SIG-M5 treated with dmso at 0.1 percent for 504 hours (cell line): ENCODE measurements around the gene ASPA.

Experiments used
- DNase-seq: peaks from one replicate; lab custom pipeline; 2025; ENCODE audit not compliant: unreplicated experiment; lab: John Stamatoyannopoulos, UW

Gene ASPA

GRCh38 chr17:3532859-3533142 lies 57.0 kb downstream of the ASPA start:
- no peak for DNase-seq

DNA sequence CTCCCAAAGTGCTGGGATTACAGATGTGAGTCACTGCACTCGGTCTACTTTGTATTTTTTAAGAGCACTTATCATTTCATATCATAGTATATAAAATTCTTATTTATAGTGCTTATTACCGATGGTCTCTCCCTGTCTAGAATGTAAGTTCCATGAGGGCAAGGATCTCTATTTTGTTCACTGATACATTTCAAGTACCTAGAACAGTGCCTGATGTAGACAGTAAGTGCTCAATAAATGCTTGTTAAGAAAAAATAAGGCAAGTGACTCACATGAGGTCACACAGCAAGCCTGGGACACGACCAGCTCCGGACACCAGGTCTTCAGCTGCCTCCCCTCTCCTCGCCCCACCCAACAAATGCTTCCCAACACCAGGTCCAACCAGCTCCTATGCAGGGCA lies 58.0 kb downstream of the ASPA start:
- DNase-seq, result no peak

DNA sequence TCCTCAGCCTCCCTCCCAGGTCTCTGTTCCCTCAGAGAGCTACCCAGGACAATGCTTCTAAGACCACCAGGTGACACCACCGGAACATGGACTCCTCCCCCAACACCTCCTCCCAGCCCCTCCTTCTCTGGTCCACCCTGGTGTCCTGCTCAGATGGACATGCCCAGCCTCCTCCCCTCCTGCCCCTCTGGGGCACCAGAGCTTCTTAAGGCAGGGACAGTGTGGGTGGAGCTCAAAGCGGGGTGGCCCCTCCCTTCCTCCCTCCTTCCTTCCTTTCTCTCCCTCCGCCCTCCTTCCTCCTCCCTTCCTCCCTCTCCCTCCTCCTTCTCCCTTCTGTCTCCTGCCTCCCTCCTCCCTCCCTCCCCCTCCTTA lies 59.1 kb downstream of the ASPA start:
- no peak for DNase-seq

DNA sequence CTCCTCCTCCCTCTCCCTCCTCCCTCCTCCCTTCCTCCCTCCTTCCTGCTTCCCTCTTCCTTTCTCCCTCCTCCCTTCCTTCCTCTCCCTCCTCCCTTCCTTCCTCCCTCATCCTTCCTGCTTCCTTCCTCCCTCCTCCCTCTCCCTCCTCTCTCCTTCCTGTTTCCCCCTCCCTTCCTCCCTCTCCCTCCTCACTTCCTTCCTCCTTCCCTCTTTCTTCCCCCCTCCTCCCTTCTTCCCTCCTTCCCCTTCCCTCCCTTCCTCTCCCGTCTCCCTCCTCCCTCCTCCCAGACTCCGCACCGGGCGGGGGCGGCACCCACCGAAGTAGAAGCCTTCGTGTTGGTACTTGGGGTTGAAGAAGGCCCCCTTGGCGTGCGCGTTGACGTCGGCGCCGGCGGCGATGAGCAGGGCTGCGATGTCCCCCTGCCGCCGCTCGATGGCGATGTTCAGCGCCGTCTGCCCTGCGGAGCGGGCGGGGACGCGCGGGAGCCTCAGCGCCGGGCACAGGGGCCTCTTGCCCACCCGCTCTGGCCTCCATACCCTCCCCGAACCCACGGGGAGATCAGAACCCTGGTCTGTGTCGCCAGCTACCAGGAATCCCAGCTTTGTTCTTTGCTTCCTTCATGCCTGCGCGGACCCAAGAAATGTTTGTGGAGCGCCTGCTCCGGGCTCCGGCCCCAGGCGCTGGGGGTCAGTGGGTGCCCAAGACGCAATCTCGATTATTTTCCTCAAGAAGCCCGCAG lies 59.6 kb downstream of the ASPA start:
- no peak for DNase-seq

GRCh38 chr17:3536716-3537115 lies 60.9 kb downstream of the ASPA start:
- DNase-seq, result no peak

GRCh38 chr17:3539881-3540540 lies 64.2 kb downstream of the ASPA start:
- DNase-seq, result no peak

- DNase-seq, result no peak
Observed at GRCh38 chr17:3542410-3543088, 66.8 kb downstream of the ASPA start.

- no peak for DNase-seq
Observed at GRCh38 chr17:3543453-3543852, 67.7 kb downstream of the ASPA start.

GRCh38 chr17:3544365-3544764 lies 68.6 kb downstream of the ASPA start:
- DNase-seq, result no peak

GRCh38 chr17:3545151-3545550 lies 69.4 kb downstream of the ASPA start:
- no peak for DNase-seq

DNA sequence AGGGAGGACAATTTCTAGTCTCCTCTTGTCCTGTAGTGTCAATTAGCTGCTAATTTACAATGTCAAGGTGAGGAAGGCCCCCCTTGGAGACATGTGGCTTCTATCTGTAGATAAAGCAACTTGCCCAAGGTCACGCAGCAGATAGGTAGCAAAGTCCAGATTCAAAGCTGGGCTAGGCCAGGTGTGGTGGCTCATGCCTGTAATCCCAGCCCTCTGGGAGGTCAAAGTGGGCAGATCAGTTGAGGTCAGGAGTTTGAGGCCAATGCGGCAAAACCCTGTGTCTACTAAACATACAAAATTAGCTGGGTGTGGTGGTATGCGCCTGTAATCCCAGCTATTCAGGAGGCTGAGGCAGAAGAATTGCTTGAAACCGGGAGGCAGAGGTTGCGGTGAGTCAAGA lies 70.7 kb downstream of the ASPA start:
- DNase-seq, result no peak

GRCh38 chr17:3546997-3547396 lies 71.2 kb downstream of the ASPA start:
- DNase-seq, result no peak

GRCh38 chr17:3547628-3548027 lies 71.8 kb downstream of the ASPA start:
- no peak for DNase-seq

DNA sequence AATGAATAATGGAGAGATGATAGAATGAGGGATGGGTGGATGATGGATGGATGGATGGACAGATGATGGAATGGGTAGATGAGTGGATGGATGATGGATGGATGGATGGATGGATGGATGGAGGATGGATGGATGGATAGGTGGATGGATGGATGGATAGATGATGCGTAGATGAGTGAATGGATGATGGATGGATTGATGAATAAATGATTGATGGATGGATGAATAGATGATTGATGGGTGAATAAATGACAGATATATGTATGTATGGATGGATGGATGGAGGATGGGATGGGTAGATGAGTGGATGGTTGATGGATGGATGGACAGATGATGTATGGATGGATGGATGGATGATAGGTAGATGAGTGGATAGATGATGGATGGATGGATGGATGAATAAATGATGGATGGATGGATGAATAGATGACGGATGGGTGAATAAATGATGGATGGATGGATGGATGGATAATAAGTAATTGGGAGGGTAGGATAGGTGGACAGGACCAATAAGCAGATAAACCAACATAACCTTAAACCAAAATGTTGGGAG lies 73.9 kb downstream of the ASPA start:
- no peak for DNase-seq

- no peak for DNase-seq
Observed at GRCh38 chr17:3551189-3551588, 75.4 kb downstream of the ASPA start.

DNA sequence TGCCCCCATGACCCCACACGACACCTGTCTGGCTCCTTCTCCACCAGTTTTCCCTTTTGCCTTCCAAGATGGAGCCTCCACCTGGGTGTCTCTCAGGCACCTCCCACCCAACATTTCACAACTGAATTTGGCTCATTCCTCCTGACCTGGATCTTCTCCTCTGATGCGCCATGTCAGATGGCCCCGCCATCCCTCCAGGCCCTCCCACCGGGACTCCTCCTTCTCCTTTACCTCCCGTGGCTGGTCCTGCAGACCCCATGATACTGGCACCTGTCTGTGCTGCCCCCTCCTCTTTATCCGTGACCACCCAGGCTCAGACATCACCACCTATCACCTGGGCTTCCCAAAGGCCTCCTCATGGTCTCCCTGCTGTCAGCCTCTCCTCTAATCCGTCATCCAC lies 77.1 kb downstream of the ASPA start:
- no peak for DNase-seq
